ENCODE data around the gene POLR3H. TPM values are rescaled to one million over a fixed set of nuclear protein-coding genes. Genes with fewer than 3 reads are reported as not detected.

POLR3H gene
- total and polyA plus RNA-seq, 7 donors: 13.1 to 28.6 (median 18.4) TPM

- ATAC-seq (peak in 3 of 4 donors; percentile 4 to 14 (median 6)), DNase-seq (peak; percentile 70 to 74)
- no peak for TF ChIP-seq CTCF (IDR thresholded peaks at IDR 0.05)
- Histone ChIP-seq H3K4me1 (peaks cover 27% of the 10 kb centered on the region), H3K9me3 (no peaks in the 10 kb centered on the region), H3K36me3 (ENCODE audit: insufficient read depth in 1 of 2, low read depth in 1 of 2) (peaks cover 20 to 96% of the 10 kb centered on the region in 2 donors), H3K4me3 (no peak overlapping the region), H3K27ac (peak overlapping the region; percentile 72), H3K27me3 (ENCODE audit: insufficient read depth in 3 of 3, low read length in 2 of 3) (no peaks in the 10 kb centered on the region)
- intact Hi-C loops (cut with DNase I): loop anchor here in 1 of 2 donors (10.0 kb wide), 1 partner anchor 199 kb away; no protein-coding TSS in a partner anchor
- 41 to 56% (median 42%) methylated on average over 13 of the region's 13 CpGs for WGBS, 3 donors
Observed at GRCh38 chr22:41524251-41524661, 20.0 kb downstream of the POLR3H start.

- no peaks in the 10 kb centered on the region for H3K27me3 ChIP-seq (ENCODE audit: insufficient read depth in 3 of 3, low read length in 2 of 3)
- peaks cover 22 to 96% of the 10 kb centered on the region in 2 donors for H3K36me3 ChIP-seq (ENCODE audit: insufficient read depth in 1 of 2, low read depth in 1 of 2)
- H3K4me3 ChIP-seq: no peak overlapping the region
- H3K9me3 ChIP-seq: no peaks in the 10 kb centered on the region
- peaks cover 27% of the 10 kb centered on the region for H3K4me1 ChIP-seq
- peak in 3 of 4 donors; percentile 32 to 34 (median 33) for ATAC-seq
- H3K27ac ChIP-seq: peak overlapping the region; percentile 72
- 48 to 75% (median 52%) methylated on average over 20 to 21 of the region's 21 CpGs for WGBS, 3 donors
- intact Hi-C loops (cut with DNase I): loop anchor here in 1 of 2 donors (10.0 kb wide), 1 partner anchor 199 kb away; no protein-coding TSS in a partner anchor
- no peak for TF ChIP-seq CTCF (IDR thresholded peaks at IDR 0.05)
- DNase-seq: peak in 1 of 2 donors; percentile 25
Observed at GRCh38 chr22:41523464-41524221, 20.6 kb downstream of the POLR3H start.

- Histone ChIP-seq H3K9me3 (no peaks in the 10 kb centered on the region), H3K36me3 (ENCODE audit: insufficient read depth in 1 of 2, low read depth in 1 of 2) (peaks cover 22 to 95% of the 10 kb centered on the region in 2 donors), H3K4me3 (no peak overlapping the region), H3K27me3 (ENCODE audit: insufficient read depth in 3 of 3, low read length in 2 of 3) (no peaks in the 10 kb centered on the region), H3K4me1 (peaks cover 31% of the 10 kb centered on the region), H3K27ac (peak overlapping the region; percentile 72)
- intact Hi-C loops (cut with DNase I): loop anchor here in 1 of 2 donors (10.0 kb wide), 1 partner anchor 198 kb away; no protein-coding TSS in a partner anchor
- ATAC-seq (no peak), DNase-seq (no peak)
- no peak for TF ChIP-seq CTCF (IDR thresholded peaks at IDR 0.05)
- WGBS, 3 donors: 83 to 96% (median 90%) methylated on average over 9 of the region's 9 CpGs
Observed at GRCh38 chr22:41522813-41523212, 21.5 kb downstream of the POLR3H start.

GRCh38 chr22:41521126-41521525, 23.1 kb downstream of the POLR3H start:
- DNase-seq (no peak), ATAC-seq (no peak)
- H3K27me3 ChIP-seq (ENCODE audit: insufficient read depth in 3 of 3, low read length in 2 of 3): no peaks in the 10 kb centered on the region
- peaks cover 34% of the 10 kb centered on the region for H3K4me1 ChIP-seq
- 34 to 48% (median 42%) methylated on average over 3 of the region's 3 CpGs for WGBS, 3 donors
- H3K27ac ChIP-seq: no peak overlapping the region
- H3K36me3 ChIP-seq (ENCODE audit: insufficient read depth in 1 of 2, low read depth in 1 of 2): peaks cover 14 to 94% of the 10 kb centered on the region in 2 donors
- no peak overlapping the region for H3K4me3 ChIP-seq
- intact Hi-C loops (cut with DNase I): loop anchor here in 1 of 2 donors (10.0 kb wide), 1 partner anchor 196 kb away; no protein-coding TSS in a partner anchor
- H3K9me3 ChIP-seq: no peaks in the 10 kb centered on the region
- no peak for TF ChIP-seq CTCF (IDR thresholded peaks at IDR 0.05)

All from psoas muscle (tissue), 8 donors.